B cell (primary cell): ENCODE measurements around the gene NFATC1. TPM values are rescaled to one million over a fixed set of nuclear protein-coding genes. Genes with fewer than 3 reads are reported as not detected.

Experiments
- ATAC-seq: fragments of 200-7000 bp; cut with Tn5 transposase; one replicate; pipeline ENCODE4 v1.10.0; 2021; ENCODE audit warnings: low read depth, mild to moderate bottlenecking, moderate number of reproducible peaks, moderate library complexity
- CTCF ChIA-PET: fragments of 350-600 bp; sonication (Branson Sonifier 250); formaldehyde crosslinking; loops from one replicate; lab custom pipeline; 2021; ENCODE audit warnings: antibody characterized with exemption, inconsistent platforms; lab: Charles Lee
- POLR2A ChIA-PET: fragments of 350-600 bp; sonication (Branson Sonifier 250); formaldehyde crosslinking; loops from one replicate; lab custom pipeline; 2021; ENCODE audit warnings: antibody characterized with exemption; lab: Charles Lee
- DNase-seq: peaks from one replicate; pipeline ENCODE4 v3.0.0; 2013
- H2AFZ ChIP-seq: 2 replicates; pipeline ENCODE4 v1.6.1; 2012; ENCODE audit warnings: mild to moderate bottlenecking, low read depth, low read length; ENCODE audit not compliant: insufficient read depth, poor library complexity, severe bottlenecking
- H3K27ac ChIP-seq, 2 donors: 1 replicate in 1 of 2; 2 replicates in 1 of 2; pipeline ENCODE4 v1.5.1; 2012 to 2013; ENCODE audit warnings: low read length in 2 of 2, mild to moderate bottlenecking in 2 of 2, moderate library complexity in 1 of 2
- H3K27me3 ChIP-seq, 4 experiments: fragments of 200-600 bp in 1 of 4; sonication (generic) in 1 of 4; replicated peaks in 1 of 4; 1 replicate in 2 of 4; 2 replicates in 2 of 4; pipeline versions ENCODE4 v1.6.1 to v1.7.0; 2013 to 2016; ENCODE audit warnings: low read length in 3 of 4, mild to moderate bottlenecking in 2 of 4, mixed read lengths in 1 of 4, moderate library complexity in 1 of 4; ENCODE audit not compliant: insufficient read depth in 4 of 4, control insufficient read depth in 3 of 4; ENCODE audit errors: control extremely low read depth in 1 of 4
- H3K36me3 ChIP-seq, 2 experiments: replicated peaks in 1 of 2; 1 replicate in 1 of 2; 2 replicates in 1 of 2; pipeline versions ENCODE4 v1.6.1 to v1.7.1; 2013; ENCODE audit warnings: low read length in 1 of 2; ENCODE audit not compliant: insufficient read depth in 2 of 2, control insufficient read depth in 1 of 2; ENCODE audit errors: control extremely low read depth in 1 of 2, extremely low read depth in 1 of 2
- H3K4me1 ChIP-seq, 2 donors: fragments of 200-600 bp in 1 of 2; sonication (generic) in 1 of 2; 1 replicate in 1 of 2; 2 replicates in 1 of 2; pipeline versions ENCODE4 v1.5.1 to v1.6.1; 2013 to 2017; ENCODE audit warnings: low read length in 2 of 2; ENCODE audit not compliant: control insufficient read depth in 2 of 2, insufficient read depth in 2 of 2
- H3K4me2 ChIP-seq: replicated peaks from 2 replicates; pipeline ENCODE3; 2012; ENCODE audit warnings: mild to moderate bottlenecking, low read depth, low read length; ENCODE audit not compliant: poor library complexity, severe bottlenecking
- H3K4me3 ChIP-seq, 5 experiments: fragments of 200-600 bp in 1 of 5; sonication (generic) in 1 of 5; 1 replicate in 3 of 5; 2 replicates in 2 of 5; pipeline versions ENCODE4 v1.5.1 to v1.7.0; 2011 to 2016; ENCODE audit warnings: low read length in 4 of 5, mild to moderate bottlenecking in 4 of 5, low read depth in 2 of 5, control low read depth in 1 of 5, moderate library complexity in 1 of 5; ENCODE audit not compliant: insufficient read depth in 1 of 5; ENCODE audit errors: control extremely low read depth in 1 of 5, extremely low read depth in 1 of 5
- H3K79me2 ChIP-seq: fragments of 200-600 bp; sonication (generic); one replicate; pipeline ENCODE4 v1.6.0; 2016; ENCODE audit warnings: low read length; ENCODE audit not compliant: control insufficient read depth, insufficient read depth
- H3K9ac ChIP-seq: fragments of 200-600 bp; sonication (generic); 2 replicates; pipeline ENCODE4 v1.6.1; 2017; ENCODE audit warnings: mild to moderate bottlenecking, low read length, moderate library complexity
- H3K9me3 ChIP-seq, 3 donors: one replicate each; pipeline versions ENCODE4 v1.6.1 to v1.7.1; 2013; ENCODE audit warnings: low read length in 2 of 3; ENCODE audit not compliant: control insufficient read depth in 2 of 3, insufficient read depth in 1 of 3; ENCODE audit errors: control extremely low read depth in 1 of 3
- H4K20me1 ChIP-seq: 2 replicates; pipeline ENCODE4 v1.6.0; 2012; ENCODE audit warnings: mild to moderate bottlenecking, low read length; ENCODE audit not compliant: insufficient read depth, control insufficient read depth, poor library complexity, severe bottlenecking
- H3K27ac Mint-ChIP-seq: one replicate; pipeline ENCODE4 v1.8.0; 2021; ENCODE audit warnings: mixed read lengths
- H3K27me3 Mint-ChIP-seq: one replicate; pipeline ENCODE4 v1.8.0; 2021; ENCODE audit warnings: mixed read lengths
- H3K4me1 Mint-ChIP-seq: one replicate; pipeline ENCODE4 v1.8.0; 2021; ENCODE audit warnings: mixed read lengths
- H3K4me3 Mint-ChIP-seq: one replicate; pipeline ENCODE4 v1.8.0; 2021; ENCODE audit warnings: mixed read lengths
- H3K9me3 Mint-ChIP-seq: one replicate; pipeline ENCODE4 v1.8.0; 2022; ENCODE audit warnings: mixed read lengths; ENCODE audit not compliant: insufficient read depth
- CTCF ChIP-seq: fragments of 200-600 bp; IDR thresholded peaks from one replicate; pipeline ENCODE4 v1.8.0; 2022; ENCODE audit warnings: antibody characterized with exemption, mild to moderate bottlenecking
- EZH2 ChIP-seq: IDR thresholded peaks from 2 replicates; pipeline ENCODE4 v1.6.1; 2012; ENCODE audit warnings: borderline replicate concordance, low read depth, mild to moderate bottlenecking, moderate library complexity, low read length; ENCODE audit not compliant: insufficient read depth, poor library complexity, severe bottlenecking
- WGBS: methylation state at CpG from one replicate; pipeline ENCODE4 v1.1.5; 2013; ENCODE audit warnings: missing lambda C conversion rate; ENCODE audit not compliant: insufficient coverage; 5-methylcytosine and 5-hydroxymethylcytosine counted together
- intact Hi-C: fragments of 100-400 bp; cut with micrococcal nuclease; formaldehyde crosslinking; loops from one replicate; pipeline ENCODE4 v1.10.0; 2022
- polyA plus RNA-seq: library from polyadenylated mRNA; depleted of rRNA; stranded (reverse); fragments of >200 nt; gene quantifications from 2 replicates; pipeline ENCODE4 v1.2.3, GENCODE V29; 2012
- total RNA-seq, 2 donors: library from RNA; stranded (reverse); fragments of 120-200 nt in 1 of 2; gene quantifications; 1 replicate in 1 of 2; 2 replicates in 1 of 2; pipeline versions ENCODE4 v1.2.3 to v1.2.4, GENCODE V29; 2013 to 2022

Gene NFATC1
- total and polyA plus RNA-seq, 2 donors (not counting 1 experiment from before 2014, with no cell fraction given): 32.2 to 108 TPM

GRCh38 chr18:79553154-79553553 lies 157.4 kb downstream of the NFATC1 start:
- Histone ChIP-seq H3K9ac (no peak overlapping the region), H3K27me3 (no peaks in the 10 kb centered on the region), H3K9me3 (no peaks in the 10 kb centered on the region), H3K36me3 (no peaks in the 10 kb centered on the region), H2AFZ (no peak overlapping the region), H3K79me2 (no peaks in the 10 kb centered on the region), H3K27ac (no peak overlapping the region), H3K4me2 (no peak overlapping the region), H3K4me3 (no peak overlapping the region), H4K20me1 (no peaks in the 10 kb centered on the region), H3K4me1 (no peaks in the 10 kb centered on the region)
- WGBS: 91% methylated on average over 24 of the region's 24 CpGs
- DNase-seq (no peak), ATAC-seq (no peak)
- Mint-ChIP-seq H3K27ac (no peak overlapping the region), H3K9me3 (no peaks in the 10 kb centered on the region), H3K27me3 (no peaks in the 10 kb centered on the region), H3K4me1 (no peaks in the 10 kb centered on the region), H3K4me3 (no peak overlapping the region)
- ChIA-PET POLR2A (no interaction called here), CTCF (no interaction called here)
- TF ChIP-seq CTCF (no peak), EZH2 (no peak)
- intact Hi-C loops: no loop called here

- H3K9me3 Mint-ChIP-seq: no peaks in the 10 kb centered on the region
- TF ChIP-seq CTCF (no peak), EZH2 (no peak)
- no peak overlapping the region for H2AFZ ChIP-seq
Observed at GRCh38 chr18:79553696-79554095, 158.0 kb downstream of the NFATC1 start.

More at GRCh38 chr18:79553696-79554095, 158.0 kb downstream of the NFATC1 start:
- H4K20me1 ChIP-seq: no peaks in the 10 kb centered on the region
- no peak overlapping the region for H3K4me3 Mint-ChIP-seq
- H3K27ac Mint-ChIP-seq: no peak overlapping the region
- no peaks in the 10 kb centered on the region for H3K27me3 ChIP-seq
- H3K4me2 ChIP-seq: no peak overlapping the region
- no peak overlapping the region for H3K27ac ChIP-seq
- no peaks in the 10 kb centered on the region for H3K4me1 Mint-ChIP-seq
- no peaks in the 10 kb centered on the region for H3K36me3 ChIP-seq
- no peaks in the 10 kb centered on the region for H3K4me1 ChIP-seq
- CTCF ChIA-PET: no interaction called here
- POLR2A ChIA-PET: no interaction called here
- no peaks in the 10 kb centered on the region for H3K79me2 ChIP-seq
- H3K9me3 ChIP-seq: peaks cover 0 to 1% (median 0%) of the 10 kb centered on the region in 3 donors
- H3K4me3 ChIP-seq: no peak overlapping the region
- ATAC-seq: no peak
- DNase-seq: no peak
- H3K27me3 Mint-ChIP-seq: no peaks in the 10 kb centered on the region
- intact Hi-C loops: no loop called here
- no peak overlapping the region for H3K9ac ChIP-seq
- WGBS: 96% methylated on average over 24 of the region's 25 CpGs
